GM18520 (cell line): Measurements from ENCODE around the gene CDC42SE2.
"Not testable (repeated sequence)": the region's sequence is repeated elsewhere in the genome, so short reads cannot be mapped to it uniquely, and the experiment has no call there.

Source experiments
- ATAC-seq: cut with Tn5 transposase; IDR thresholded peaks from one replicate; pipeline ENCODE4 v1.9.1; 2021; ENCODE audit not compliant: unreplicated experiment

The CDC42SE2 gene

GRCh38 chr5:131363811-131364506, 100.1 kb downstream of the CDC42SE2 start:
- ATAC-seq = no peak

DNA sequence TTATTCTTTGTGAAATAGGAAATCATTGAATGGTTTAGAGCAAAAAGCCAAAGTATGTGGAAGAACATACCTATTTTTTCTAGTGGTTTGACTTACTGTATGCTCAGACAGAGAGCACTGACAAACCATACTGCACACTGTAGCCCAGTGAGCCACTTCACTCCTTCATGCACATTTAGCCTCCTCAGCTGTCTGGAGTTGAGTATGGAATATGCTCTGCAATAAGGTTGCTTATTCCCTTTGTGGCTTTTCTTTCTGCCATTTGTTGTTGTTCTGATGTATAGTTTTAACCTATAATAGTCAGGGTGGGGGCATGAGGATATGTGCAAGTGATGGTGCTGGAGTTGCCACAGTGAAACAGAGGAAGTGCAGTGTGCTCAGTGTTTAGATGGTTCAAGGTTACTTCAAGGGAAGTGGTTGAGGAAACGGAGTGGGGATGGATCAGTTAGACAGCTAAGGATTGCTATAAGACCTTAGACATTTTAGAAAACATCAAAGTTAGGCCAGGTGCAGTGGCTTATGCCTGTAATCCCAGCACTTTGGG, 100.7 kb downstream of the CDC42SE2 start:
- ATAC-seq = no peak

GRCh38 chr5:131366428-131366827, 102.6 kb downstream of the CDC42SE2 start:
- ATAC-seq = no peak

- no peak for ATAC-seq
These were observed 103.5 kb downstream of the CDC42SE2 start for GRCh38 chr5:131367219-131367860.

- ATAC-seq = no peak
These were observed 105.0 kb downstream of the CDC42SE2 start for GRCh38 chr5:131368866-131369265.

DNA sequence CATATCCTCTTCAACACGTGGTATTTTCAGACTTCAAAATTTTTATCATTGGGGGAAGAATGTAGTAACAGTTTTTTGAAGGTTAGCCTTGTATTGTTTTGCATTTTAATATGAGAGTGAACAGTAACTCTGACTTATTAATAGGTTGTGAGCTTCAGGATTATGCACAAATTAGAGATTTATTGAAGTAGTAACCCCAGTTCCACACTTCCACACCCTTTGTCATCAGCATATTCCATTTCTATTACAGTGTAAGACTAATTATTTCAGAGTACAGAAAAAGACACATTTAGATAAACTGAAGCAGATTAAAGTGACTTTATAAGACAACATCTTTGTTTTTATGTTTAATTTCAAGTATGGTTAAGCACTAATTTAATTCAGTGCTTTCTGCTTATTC, 105.7 kb downstream of the CDC42SE2 start:
- ATAC-seq = no peak

- ATAC-seq = no peak
These were observed 108.0 kb downstream of the CDC42SE2 start for GRCh38 chr5:131371835-131372234.

DNA sequence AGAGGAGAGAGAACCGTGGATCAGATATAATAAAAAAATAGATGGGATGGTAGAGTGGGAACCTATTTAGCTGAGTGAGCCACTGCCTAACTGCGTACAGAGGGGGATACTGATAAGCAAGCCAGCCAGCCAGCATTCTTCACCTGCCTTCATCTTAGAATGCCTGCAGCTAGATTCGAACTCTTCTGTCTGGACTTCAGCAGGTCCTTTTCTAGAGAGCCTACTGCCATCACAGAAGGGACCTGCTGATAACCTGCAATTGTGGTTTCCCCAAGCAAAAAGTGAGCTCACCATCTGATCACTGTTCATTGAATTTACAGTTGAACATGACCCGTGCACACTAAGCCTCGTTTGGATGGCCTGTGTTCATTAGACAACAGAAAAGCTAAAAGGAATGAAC, 109.4 kb downstream of the CDC42SE2 start:
- no peak for ATAC-seq

DNA sequence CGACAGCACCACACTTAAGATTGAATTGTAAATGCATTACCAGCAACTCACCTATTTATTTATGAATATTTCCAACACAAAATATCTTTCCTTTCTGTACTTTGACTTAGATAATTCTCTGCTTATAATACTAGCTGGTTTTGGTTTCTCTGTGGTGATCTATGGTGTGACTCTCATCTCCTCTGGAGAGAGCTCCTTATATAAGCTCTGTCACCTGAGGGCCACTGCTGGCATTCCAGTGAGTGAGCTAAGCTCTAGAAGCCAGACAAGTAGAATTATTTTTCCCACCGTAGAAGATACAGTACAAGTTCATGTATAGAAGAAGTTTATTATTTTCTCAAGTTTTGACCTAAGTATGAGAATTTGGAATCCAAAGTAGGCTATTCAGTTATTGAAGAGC, 111.5 kb downstream of the CDC42SE2 start:
- peak; percentile 35 for ATAC-seq

DNA sequence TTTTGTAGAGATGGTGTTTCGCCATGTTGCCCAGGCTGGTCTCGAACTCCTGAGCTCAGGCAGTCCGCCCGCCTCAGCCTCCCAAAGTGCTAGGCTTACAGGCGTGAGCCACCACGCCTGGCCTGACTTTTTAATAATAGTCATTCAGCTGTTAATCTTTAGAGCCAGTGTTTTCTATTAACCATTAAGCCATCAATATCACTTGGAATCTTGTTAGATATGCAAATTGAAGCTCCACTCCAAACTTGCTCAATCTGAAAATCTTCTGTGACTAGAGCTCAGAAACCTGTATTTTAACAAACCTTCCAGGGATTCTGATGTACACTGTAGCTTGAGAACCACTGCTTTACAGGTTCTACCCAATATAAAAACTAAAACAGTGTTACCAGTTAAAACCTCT, 113.5 kb downstream of the CDC42SE2 start:
- no peak for ATAC-seq

DNA sequence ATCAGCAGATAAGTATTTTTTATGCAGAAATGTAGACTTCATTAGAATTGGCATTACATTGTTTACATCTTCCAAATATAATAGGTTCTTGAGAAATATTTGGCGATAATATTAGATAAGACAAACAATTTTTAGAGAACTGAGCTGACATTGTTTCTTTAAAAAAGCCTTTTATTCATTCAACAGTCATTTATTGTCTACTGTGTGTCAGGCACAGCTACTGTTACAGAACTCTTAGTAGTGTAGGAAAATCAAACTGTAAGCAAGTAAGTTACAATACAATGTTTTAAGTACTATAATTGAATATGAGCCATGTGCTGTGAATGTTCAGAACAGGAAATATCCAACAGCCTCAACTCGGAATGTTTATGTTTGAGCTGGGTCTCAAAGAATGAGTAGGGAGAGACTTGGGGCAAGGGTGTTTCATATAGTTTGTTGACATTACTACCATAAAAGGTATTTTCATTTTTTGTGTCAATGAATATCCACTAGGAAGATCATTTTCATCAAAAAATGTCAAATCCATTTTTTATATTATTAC, 114.0 kb downstream of the CDC42SE2 start:
- no peak for ATAC-seq

DNA sequence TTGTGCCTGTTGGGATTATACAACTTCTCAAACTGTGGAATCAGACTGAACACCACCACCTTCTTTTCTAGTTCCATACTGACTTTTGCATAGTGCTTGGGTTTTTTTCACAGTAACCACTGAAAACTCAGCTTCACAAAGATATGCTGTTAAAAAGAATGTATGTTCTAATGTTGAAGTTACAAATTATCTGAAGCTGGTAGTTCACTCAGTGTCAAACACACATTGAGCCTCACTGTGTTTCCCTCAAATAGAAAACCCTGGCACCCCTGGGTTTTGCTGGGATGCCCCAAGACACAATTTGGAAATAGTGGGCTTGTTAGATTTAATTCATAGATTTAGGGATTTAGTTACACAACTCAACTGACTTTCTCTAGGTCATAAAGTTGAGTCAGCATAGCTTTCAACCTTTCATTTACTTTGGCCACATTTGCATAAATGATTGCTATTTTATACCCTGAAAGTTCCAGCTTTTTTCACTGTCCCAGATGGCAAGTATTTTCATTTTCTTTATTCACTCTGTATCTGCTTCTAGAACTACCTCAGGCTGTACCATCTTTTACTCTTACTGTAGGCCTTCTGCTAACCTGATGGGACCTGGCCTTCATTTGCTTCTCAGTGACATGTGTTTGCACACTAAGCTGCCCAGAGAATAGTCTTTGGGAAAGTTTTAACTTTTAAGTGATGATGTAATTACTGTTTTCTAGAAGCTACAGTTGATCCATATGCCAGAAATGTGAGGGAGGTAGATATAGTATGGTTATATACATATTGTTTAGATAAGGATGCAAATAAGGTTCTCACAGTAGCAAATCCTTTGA, 115.1 kb downstream of the CDC42SE2 start:
- ATAC-seq = peak; percentile 14

GRCh38 chr5:131379723-131380122, 115.9 kb downstream of the CDC42SE2 start:
- ATAC-seq = peak; percentile 24

DNA sequence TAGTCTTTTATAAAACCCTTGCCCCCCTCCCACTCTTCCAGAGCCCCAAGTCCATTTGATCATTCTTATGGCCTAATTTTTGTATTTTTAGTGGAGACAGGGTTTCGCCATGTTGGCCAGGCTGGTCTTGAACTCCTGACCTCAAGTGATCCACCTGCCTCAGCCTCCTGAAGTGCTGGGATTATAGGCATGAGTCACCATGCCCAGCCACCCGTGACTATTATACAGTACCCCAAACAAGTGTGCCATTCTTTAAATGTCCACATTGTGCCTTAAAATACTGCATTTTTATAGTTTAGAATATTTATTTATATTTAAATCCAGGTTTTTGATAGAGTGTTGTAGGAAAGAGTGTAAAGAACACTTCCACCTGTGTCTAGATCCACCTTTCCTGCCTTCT, 116.4 kb downstream of the CDC42SE2 start:
- not testable (repeated sequence) for ATAC-seq

GRCh38 chr5:131381021-131381420, 117.2 kb downstream of the CDC42SE2 start:
- no peak for ATAC-seq

GRCh38 chr5:131381777-131382176, 117.9 kb downstream of the CDC42SE2 start:
- ATAC-seq = peak; percentile 36

DNA sequence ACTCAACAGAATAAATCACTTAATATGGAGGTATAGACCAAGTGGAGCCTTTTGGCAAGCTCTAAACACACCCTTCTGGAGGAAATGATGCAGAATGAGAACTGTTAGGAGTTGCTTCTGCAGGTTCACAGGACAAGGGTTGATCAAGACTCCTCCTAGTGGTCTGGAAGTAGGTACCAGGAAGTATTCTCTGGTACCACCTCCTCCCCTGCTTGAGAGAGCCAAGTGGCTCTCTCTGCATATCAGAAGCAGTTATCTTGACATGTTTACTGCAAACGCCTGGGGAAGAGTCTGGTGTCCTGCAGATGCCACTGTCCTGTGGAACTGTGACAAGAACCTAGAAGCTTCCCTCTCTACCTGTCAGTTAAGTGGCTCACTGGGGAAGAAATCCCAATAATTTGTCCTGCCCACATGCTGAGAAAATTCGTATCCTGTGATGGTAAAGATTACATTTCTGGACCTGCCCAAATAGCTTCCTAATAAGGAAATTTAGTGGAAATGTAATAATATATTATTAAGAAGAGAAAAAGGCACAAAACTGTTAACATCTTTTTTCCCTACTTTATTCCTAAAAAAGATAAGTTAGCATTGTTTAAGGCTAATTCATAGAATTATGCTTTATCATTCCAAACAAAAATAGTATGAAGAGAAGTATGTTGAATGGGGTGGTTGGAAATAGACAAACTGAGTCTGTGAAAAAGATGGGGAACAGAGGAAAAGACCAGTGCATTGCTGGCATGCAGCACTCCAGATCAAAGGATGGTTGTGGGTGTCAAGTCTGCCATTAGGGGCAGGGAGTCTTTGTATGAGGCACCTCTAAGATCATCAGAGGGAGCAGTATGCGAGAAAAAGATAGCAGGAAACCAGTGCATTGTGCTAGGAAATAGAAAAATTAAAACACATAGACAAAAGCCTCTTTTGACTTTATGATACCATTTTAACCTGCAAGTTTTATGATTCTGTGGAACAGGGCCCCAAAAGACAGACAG, 118.8 kb downstream of the CDC42SE2 start:
- peak; percentile 53 for ATAC-seq

DNA sequence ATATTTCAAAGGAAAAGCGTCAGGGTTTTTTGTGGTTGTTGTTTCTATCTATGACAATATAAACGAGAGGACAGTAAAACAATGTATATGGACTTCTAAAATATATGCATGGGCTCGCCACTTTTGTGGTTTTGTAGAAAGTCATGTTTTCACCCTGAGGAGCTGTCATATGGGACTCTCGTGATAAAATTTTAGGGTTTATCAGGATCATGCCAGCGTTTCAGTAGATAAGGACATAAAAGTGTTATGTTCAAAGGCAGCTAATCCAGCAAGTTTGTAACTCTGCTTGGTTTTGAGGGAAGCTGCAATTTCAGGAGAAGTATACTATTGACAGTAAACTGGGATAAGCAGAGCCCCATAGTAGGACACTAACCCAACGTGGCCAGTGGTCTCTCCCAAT, 120.3 kb downstream of the CDC42SE2 start:
- no peak for ATAC-seq

- ATAC-seq = no peak
These were observed 120.9 kb downstream of the CDC42SE2 start for GRCh38 chr5:131384616-131385214.

DNA sequence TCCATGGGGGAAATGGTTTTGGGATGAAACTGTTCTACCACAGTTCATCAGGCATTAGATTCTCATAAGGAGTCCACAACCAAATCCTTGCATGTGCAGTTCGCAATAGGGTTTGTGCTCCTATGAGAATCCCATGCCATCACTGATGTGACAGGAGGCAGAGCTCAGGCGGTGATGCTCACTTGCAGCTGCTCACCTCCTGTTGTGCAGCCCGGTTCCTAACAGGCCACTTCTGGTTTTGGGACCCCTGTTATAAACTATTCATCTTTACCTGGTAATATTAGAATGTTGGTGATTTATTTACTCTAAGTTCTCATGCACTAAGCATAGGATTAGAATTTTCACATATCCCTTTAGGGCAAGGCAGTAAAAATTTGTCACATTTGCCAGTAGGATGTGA, 122.3 kb downstream of the CDC42SE2 start:
- ATAC-seq = no peak
